ENCODE data around the gene CENPC.

GRCh38 chr4:67531379-67531962 lies 13.8 kb downstream of the CENPC start:
- TF ChIP-seq CTCF (conservative IDR thresholded peaks at IDR 0.05 in 1 of 2, IDR thresholded peaks at IDR 0.05 in 1 of 2; ENCODE audit: low read depth in 1 of 2, low read length in 2 of 2), result no peak
- TF ChIP-seq EZH2 (IDR thresholded peaks at IDR 0.05; ENCODE audit: low read length, missing control alignments), result no peak

Measured in fibroblast of lung (primary cell).